Choroid plexus epithelial cell (primary cell): Measurements from ENCODE around the gene TCEAL9.
"Not testable (repeated sequence)": the region's sequence is repeated elsewhere in the genome, so short reads cannot be mapped to it uniquely, and the experiment has no call there.

Experiments used
- DNase-seq: peaks from one replicate; pipeline ENCODE4 v3.0.0-alpha.2; 2010; ENCODE audit warnings: low read depth
- H3K4me3 ChIP-seq: 2 replicates; pipeline ENCODE4 v1.5.1; 2011; ENCODE audit warnings: low read depth, mild to moderate bottlenecking, control low read depth, low read length, moderate library complexity
- CTCF ChIP-seq: conservative IDR thresholded peaks from 2 replicates; pipeline ENCODE4 v1.5.1; 2011; ENCODE audit warnings: low read depth, mild to moderate bottlenecking, control low read depth, inconsistent platforms, low read length, moderate library complexity

The TCEAL9 gene

GRCh38 chrX:103372886-103373285, 16.6 kb downstream of the TCEAL9 start:
- H3K4me3 ChIP-seq = no peak overlapping the region
- no peak for TF ChIP-seq CTCF
- no peak for DNase-seq

DNA sequence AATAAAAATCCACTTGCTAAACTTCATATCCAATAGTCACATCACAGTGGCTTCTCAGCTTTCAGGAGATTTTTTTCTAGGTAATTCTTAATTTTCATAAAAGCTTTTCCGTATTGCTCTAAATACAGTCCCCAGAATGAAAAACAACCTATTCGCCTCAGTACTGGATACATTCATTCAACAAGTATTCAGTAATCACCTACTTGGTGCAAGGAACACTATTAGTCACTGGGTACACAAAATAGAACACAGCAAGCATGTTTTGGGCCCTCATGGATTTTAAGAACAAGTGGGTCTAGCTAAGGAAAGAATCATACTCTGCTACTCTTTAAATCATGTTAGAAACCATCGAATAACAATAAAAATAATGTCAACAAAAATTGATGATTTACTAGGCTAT, 17.3 kb downstream of the TCEAL9 start:
- H3K4me3 ChIP-seq = no peak overlapping the region
- DNase-seq = peak; percentile 27
- TF ChIP-seq CTCF = no peak

- no peak for TF ChIP-seq CTCF
- H3K4me3 ChIP-seq = peak within 1 kb of the TSS; percentile 72
- peak; percentile 60 for DNase-seq
These were observed 20.0 kb downstream of the TCEAL9 start, which contains the start of gene BEX3 for GRCh38 chrX:103376118-103376978. Gene BEX3 (plus strand): TSS chrX:103376538. CDS start chrX:103377522, 984 bp downstream.

DNA sequence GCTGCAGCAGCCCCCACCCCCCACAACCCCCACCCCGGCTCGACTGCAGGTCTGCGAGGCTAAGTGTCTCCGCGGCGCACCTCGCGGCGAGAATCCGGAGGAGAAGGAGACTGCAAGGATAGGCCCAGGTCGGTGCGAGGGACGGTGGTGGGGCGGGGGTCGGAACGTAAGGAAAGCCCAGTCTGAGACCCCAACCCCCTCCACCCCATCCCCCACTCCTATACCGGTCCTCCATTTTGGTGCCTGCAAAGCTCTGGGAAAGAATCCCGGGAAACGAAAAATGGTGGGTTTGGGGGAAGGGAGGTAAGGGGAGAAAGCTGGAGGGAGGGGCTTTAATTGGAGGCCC, 20.6 kb downstream of the TCEAL9 start:
- peak; percentile 37 for DNase-seq
- TF ChIP-seq CTCF = no peak
- peak overlapping the region; percentile 72 for H3K4me3 ChIP-seq

GRCh38 chrX:103378990-103379389, 22.7 kb downstream of the TCEAL9 start:
- no peak overlapping the region for H3K4me3 ChIP-seq
- no peak for TF ChIP-seq CTCF
- peak; percentile 28 for DNase-seq

- DNase-seq = no peak
- no peak for TF ChIP-seq CTCF
These were observed 26.6 kb downstream of the TCEAL9 start for GRCh38 chrX:103382877-103383276.

GRCh38 chrX:103384672-103385071, 28.4 kb downstream of the TCEAL9 start:
- no peak for TF ChIP-seq CTCF
- DNase-seq = no peak
- no peak overlapping the region for H3K4me3 ChIP-seq

More at GRCh38 chrX:103382877-103383276, 26.6 kb downstream of the TCEAL9 start:
- H3K4me3 ChIP-seq = no peak overlapping the region

DNA sequence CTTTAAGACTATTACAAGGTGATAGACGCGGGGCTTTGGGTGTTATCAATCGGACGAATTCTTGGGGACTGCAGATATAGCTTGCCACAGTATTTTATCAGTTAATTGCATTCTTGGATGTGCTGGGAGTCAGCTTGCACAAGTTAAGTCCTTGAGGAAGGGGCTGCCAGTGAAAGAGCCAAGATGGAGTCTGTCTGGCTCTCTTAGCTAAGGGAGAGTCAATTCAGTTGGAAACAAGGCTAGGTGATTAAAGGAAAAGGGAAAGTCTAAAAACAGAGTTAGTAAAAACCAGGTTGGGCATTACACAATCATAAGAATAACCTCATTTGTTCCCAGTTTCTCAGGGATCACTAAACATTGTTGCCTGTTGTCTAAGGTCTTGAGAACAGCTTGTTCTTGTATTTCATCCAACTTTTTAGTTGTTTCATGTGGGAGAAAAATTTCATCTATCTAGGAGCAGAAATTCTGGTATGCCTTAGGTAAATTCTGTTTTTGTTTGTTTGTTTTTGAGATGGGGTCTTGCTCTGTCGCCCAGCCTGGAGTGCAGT, 29.1 kb downstream of the TCEAL9 start:
- not testable (repeated sequence) for H3K4me3 ChIP-seq
- peak; percentile 83 for DNase-seq
